HG03103 (cell line): ENCODE results near the gene TC2N.

Source experiments
- ATAC-seq: cut with Tn5 transposase; IDR thresholded peaks from one replicate; pipeline ENCODE4 v1.9.1; 2021; ENCODE audit warnings: low read depth; ENCODE audit not compliant: unreplicated experiment

Gene TC2N

GRCh38 chr14:91731018-91731417, 136.3 kb downstream of the TC2N start:
- no peak for ATAC-seq

- ATAC-seq, result no peak
Measured at GRCh38 chr14:91729756-91730155, 137.6 kb downstream of the TC2N start.
